Left ventricle myocardium inferior (tissue), 1 donor: ENCODE data around the gene RAI1. TPM values are rescaled to one million over a fixed set of nuclear protein-coding genes. Genes with fewer than 3 reads are reported as not detected.
"Not testable (repeated sequence)": the region's sequence is repeated elsewhere in the genome, so short reads cannot be mapped to it uniquely, and the experiment has no call there.

Experiments used
- DNase-seq: peaks from one replicate; pipeline ENCODE4 v3.0.0-alpha.2; 2020
- H3K27ac ChIP-seq: fragments of 200-600 bp; replicated peaks from 2 replicates; pipeline ENCODE4 v1.8.0; 2021
- H3K27me3 ChIP-seq: fragments of 200-600 bp; 2 replicates; pipeline ENCODE4 v1.8.0; 2021; ENCODE audit warnings: low read depth
- H3K36me3 ChIP-seq: fragments of 200-600 bp; 2 replicates; pipeline ENCODE4 v1.8.0; 2021
- H3K4me1 ChIP-seq: fragments of 200-600 bp; 2 replicates; pipeline ENCODE4 v1.8.0; 2021
- H3K4me3 ChIP-seq: fragments of 200-600 bp; 2 replicates; pipeline ENCODE4 v1.8.0; 2021; ENCODE audit warnings: mild to moderate bottlenecking, moderate library complexity
- H3K9me3 ChIP-seq: fragments of 200-600 bp; replicated peaks from 2 replicates; pipeline ENCODE4 v1.8.0; 2021
- CTCF ChIP-seq: fragments of 200-600 bp; IDR thresholded peaks from 2 replicates; pipeline ENCODE4 v1.8.0; 2021; ENCODE audit warnings: antibody characterized with exemption, mild to moderate bottlenecking, borderline replicate concordance
- intact Hi-C: fragments of 100-400 bp; cut with micrococcal nuclease; formaldehyde crosslinking; loops from one replicate; pipeline ENCODE4 v1.11.0; 2022
- total RNA-seq: library from RNA; stranded (reverse); fragmentation: NEBNext Ultra II Directional; extraction: Animal tissue kit (Norgen Biotek cat#: 25700); gene quantifications from one replicate; pipeline ENCODE4 v1.2.1, GENCODE V29; 2021
- donor health status: DM: no; HTN: yes; CAD: no; lungs with severe emphysema.

The RAI1 gene
- total RNA-seq, 1 donor from 2014 or later, result 22.5 TPM

- Histone ChIP-seq H3K9me3 (no peaks in the 10 kb centered on the region), H3K4me1 (peaks cover 33% of the 10 kb centered on the region), H3K27ac (no peak overlapping the region), H3K4me3 (no peak overlapping the region), H3K27me3 (no peaks in the 10 kb centered on the region), H3K36me3 (no peaks in the 10 kb centered on the region)
- intact Hi-C loops, result loop anchor here (10.0 kb wide), 1 partner anchor 349 kb away; no protein-coding TSS in a partner anchor
- no peak for TF ChIP-seq CTCF
- DNase-seq, result no peak
These were observed 5.2 kb upstream of the RAI1 start for GRCh38 chr17:17675925-17676534.

- H3K9me3 ChIP-seq, result no peaks in the 10 kb centered on the region
- no peak for TF ChIP-seq CTCF
- H3K4me3 ChIP-seq, result no peak overlapping the region
- intact Hi-C loops, result loop anchor here (10.0 kb wide), 1 partner anchor 348 kb away; no protein-coding TSS in a partner anchor
- peaks cover 27% of the 10 kb centered on the region for H3K4me1 ChIP-seq
- no peaks in the 10 kb centered on the region for H3K27me3 ChIP-seq
- no peaks in the 10 kb centered on the region for H3K36me3 ChIP-seq
- H3K27ac ChIP-seq, result no peak overlapping the region
- DNase-seq, result no peak
These were observed 4.5 kb upstream of the RAI1 start for GRCh38 chr17:17676752-17677151.

GRCh38 chr17:17677299-17678040 is 3.8 kb upstream of the RAI1 start:
- no peak for DNase-seq
- no peaks in the 10 kb centered on the region for H3K27me3 ChIP-seq
- no peaks in the 10 kb centered on the region for H3K9me3 ChIP-seq
- H3K4me3 ChIP-seq, result no peak overlapping the region
- intact Hi-C loops, result loop anchor here (10.0 kb wide), 1 partner anchor 347 kb away; no protein-coding TSS in a partner anchor
- peaks cover 27% of the 10 kb centered on the region for H3K4me1 ChIP-seq
- H3K36me3 ChIP-seq, result no peaks in the 10 kb centered on the region
- TF ChIP-seq CTCF, result no peak
- H3K27ac ChIP-seq, result no peak overlapping the region

GRCh38 chr17:17678063-17678699 is 3.1 kb upstream of the RAI1 start:
- H3K4me1 ChIP-seq, result peaks cover 27% of the 10 kb centered on the region
- DNase-seq, H3K4me3 ChIP-seq, H3K27me3 ChIP-seq, H3K9me3 ChIP-seq, H3K27ac ChIP-seq, H3K36me3 ChIP-seq: not testable (repeated sequence)
- intact Hi-C loops, result loop anchor here (10.0 kb wide), 1 partner anchor 347 kb away; no protein-coding TSS in a partner anchor

- Histone ChIP-seq H3K4me1 (peaks cover 36% of the 10 kb centered on the region), H3K9me3 (no peaks in the 10 kb centered on the region), H3K27me3 (no peaks in the 10 kb centered on the region), H3K27ac (no peak overlapping the region), H3K4me3 (no peak overlapping the region), H3K36me3 (no peaks in the 10 kb centered on the region)
- TF ChIP-seq CTCF, result no peak
- intact Hi-C loops, result loop anchor here (10.0 kb wide), 1 partner anchor 346 kb away; no protein-coding TSS in a partner anchor
- no peak for DNase-seq
These were observed 2.0 kb upstream of the RAI1 start for GRCh38 chr17:17679243-17679642.
